Measurements from ENCODE around the gene MAP6.

MAP6 gene

GRCh38 chr11:75592715-75593114 is 76.1 kb downstream of the MAP6 start:
- ChIA-PET POLR2A (no interaction called here), CTCF (no interaction called here)
- no peak for TF ChIP-seq CTCF (IDR thresholded peaks at IDR 0.05; ENCODE audit: control extremely low read depth, extremely low read depth, low read depth, missing control alignments)
- no peak for DNase-seq (ENCODE audit: extremely low spot score)

GRCh38 chr11:75591966-75592365 is 76.9 kb downstream of the MAP6 start:
- no peak for TF ChIP-seq CTCF (IDR thresholded peaks at IDR 0.05; ENCODE audit: control extremely low read depth, extremely low read depth, low read depth, missing control alignments)
- no peak for DNase-seq (ENCODE audit: extremely low spot score)
- ChIA-PET POLR2A (no interaction called here), CTCF (no interaction called here)

GRCh38 chr11:75591371-75591770 is 77.5 kb downstream of the MAP6 start:
- ChIA-PET POLR2A (no interaction called here), CTCF (interaction anchor here (0.8 to 1.2 kb wide), 2 partner anchors 10 to 616 kb away, joined by 3 read pairs; no protein-coding TSS in a partner anchor)
- DNase-seq (ENCODE audit: extremely low spot score): no peak
- no peak for TF ChIP-seq CTCF (IDR thresholded peaks at IDR 0.05; ENCODE audit: control extremely low read depth, extremely low read depth, low read depth, missing control alignments)

GRCh38 chr11:75589933-75590332 is 78.9 kb downstream of the MAP6 start:
- ChIA-PET POLR2A (no interaction called here), CTCF (interaction anchor here (1.0 kb wide), 1 partner anchor 729 kb away, joined by 3 read pairs; no protein-coding TSS in a partner anchor)
- no peak for TF ChIP-seq CTCF (IDR thresholded peaks at IDR 0.05; ENCODE audit: control extremely low read depth, extremely low read depth, low read depth, missing control alignments)
- DNase-seq (ENCODE audit: extremely low spot score): no peak

DNA sequence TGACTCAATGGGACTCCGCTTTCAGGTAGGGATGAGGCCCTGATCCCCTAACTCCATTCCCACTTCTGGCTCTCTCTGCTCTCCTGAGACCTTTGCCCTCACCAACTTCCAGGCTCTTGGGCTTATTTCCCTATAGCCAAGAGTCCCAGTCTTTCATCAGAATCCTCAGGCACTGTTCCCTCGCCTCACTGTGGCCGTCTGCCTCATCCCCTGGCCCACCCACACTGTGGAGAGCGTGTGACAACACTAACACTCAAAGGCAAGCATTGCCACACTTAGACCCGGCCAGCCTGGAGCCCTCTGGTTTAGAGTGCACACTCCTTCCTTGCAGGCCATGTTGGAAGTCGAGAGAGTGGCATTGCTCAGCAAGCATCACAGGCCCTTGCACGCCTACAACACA is 79.8 kb downstream of the MAP6 start:
- TF ChIP-seq CTCF (IDR thresholded peaks at IDR 0.05; ENCODE audit: control extremely low read depth, extremely low read depth, low read depth, missing control alignments): no peak
- POLR2A ChIA-PET: no interaction called here
- no peak for DNase-seq (ENCODE audit: extremely low spot score)
- CTCF ChIA-PET: interaction anchor here (1.7 kb wide), 1 partner anchor 144 kb away, joined by 4 read pairs; no protein-coding TSS in a partner anchor

- ChIA-PET CTCF (interaction anchor here (1.7 kb wide), 1 partner anchor 143 kb away, joined by 4 read pairs; no protein-coding TSS in a partner anchor), POLR2A (no interaction called here)
- TF ChIP-seq CTCF (IDR thresholded peaks at IDR 0.05; ENCODE audit: control extremely low read depth, extremely low read depth, low read depth, missing control alignments): no peak
- DNase-seq (ENCODE audit: extremely low spot score): no peak
Observed at GRCh38 chr11:75588051-75588481, 80.8 kb downstream of the MAP6 start.

- ChIA-PET POLR2A (no interaction called here), CTCF (interaction anchor here (0.6 to 1.7 kb wide), 3 partner anchors 9 to 38 kb away, joined by 3 to 4 read pairs (median 4); no protein-coding TSS in a partner anchor)
- TF ChIP-seq CTCF (IDR thresholded peaks at IDR 0.05; ENCODE audit: control extremely low read depth, extremely low read depth, low read depth, missing control alignments): no peak
- no peak for DNase-seq (ENCODE audit: extremely low spot score)
Observed at GRCh38 chr11:75586395-75586794, 82.4 kb downstream of the MAP6 start.

Data from GM10248 (cell line).